HG03103 (cell line): ENCODE results near the gene STPG3.
A peak's percentile ranks its signal among the peaks of the same experiment; 100 is the strongest.
"Not testable (repeated sequence)": the region's sequence is repeated elsewhere in the genome, so short reads cannot be mapped to it uniquely, and the experiment has no call there.

Experiments used
- ATAC-seq: cut with Tn5 transposase; IDR thresholded peaks from one replicate; pipeline ENCODE4 v1.9.1; 2021; ENCODE audit warnings: low read depth; ENCODE audit not compliant: unreplicated experiment

STPG3 gene

DNA sequence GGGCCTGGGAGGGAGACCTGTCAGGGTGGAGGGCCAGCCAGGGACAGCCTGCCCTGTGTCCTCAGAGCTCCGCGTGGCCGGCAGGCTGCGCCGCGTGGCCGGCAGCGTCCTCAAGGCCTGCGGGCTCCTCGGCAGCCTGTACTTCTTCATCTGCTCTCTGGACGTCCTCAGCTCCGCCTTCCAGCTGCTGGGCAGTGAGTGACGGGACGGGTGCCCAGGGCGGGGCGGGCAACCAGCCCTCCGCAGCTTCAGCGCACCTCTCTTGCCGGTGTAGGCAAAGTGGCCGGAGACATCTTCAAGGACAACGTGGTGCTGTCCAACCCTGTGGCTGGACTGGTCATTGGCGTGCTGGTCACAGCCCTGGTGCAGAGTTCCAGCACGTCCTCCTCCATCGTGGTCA is 18.6 kb upstream of the STPG3 start:
- ATAC-seq: no peak

DNA sequence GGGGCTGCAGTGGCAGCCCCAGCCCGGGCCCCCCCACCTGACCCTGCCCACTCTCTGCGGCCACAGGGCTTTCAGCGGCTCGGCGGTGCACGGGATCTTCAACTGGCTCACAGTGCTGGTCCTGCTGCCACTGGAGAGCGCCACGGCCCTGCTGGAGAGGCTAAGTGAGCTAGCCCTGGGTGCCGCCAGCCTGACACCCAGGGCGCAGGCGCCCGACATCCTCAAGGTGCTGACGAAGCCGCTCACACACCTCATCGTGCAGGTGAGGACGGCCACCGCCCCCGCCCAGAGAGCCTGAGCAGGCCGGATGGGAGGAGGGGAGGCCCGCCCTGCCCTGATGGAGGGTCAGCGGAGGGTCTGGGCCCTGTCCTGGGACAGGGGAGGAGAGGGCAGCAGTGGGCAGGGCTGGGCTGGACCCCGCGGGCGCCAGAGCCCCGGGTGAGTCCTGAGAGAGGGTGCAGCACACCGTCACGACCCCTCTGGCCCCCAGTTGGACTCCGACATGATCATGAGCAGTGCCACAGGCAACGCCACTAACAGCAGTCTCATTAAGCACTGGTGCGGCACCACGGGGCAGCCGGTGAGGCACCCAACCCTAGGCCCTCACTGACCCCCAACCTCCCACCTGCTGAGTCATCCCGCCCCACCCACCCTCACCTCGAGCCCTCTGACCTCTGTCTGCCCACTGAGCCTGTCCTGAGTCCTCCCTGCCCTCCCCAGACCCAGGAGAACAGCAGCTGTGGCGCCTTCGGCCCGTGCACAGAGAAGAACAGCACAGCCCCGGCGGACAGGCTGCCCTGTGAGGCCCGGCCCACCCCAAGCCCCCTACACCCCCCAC is 17.7 kb upstream of the STPG3 start:
- no peak for ATAC-seq

DNA sequence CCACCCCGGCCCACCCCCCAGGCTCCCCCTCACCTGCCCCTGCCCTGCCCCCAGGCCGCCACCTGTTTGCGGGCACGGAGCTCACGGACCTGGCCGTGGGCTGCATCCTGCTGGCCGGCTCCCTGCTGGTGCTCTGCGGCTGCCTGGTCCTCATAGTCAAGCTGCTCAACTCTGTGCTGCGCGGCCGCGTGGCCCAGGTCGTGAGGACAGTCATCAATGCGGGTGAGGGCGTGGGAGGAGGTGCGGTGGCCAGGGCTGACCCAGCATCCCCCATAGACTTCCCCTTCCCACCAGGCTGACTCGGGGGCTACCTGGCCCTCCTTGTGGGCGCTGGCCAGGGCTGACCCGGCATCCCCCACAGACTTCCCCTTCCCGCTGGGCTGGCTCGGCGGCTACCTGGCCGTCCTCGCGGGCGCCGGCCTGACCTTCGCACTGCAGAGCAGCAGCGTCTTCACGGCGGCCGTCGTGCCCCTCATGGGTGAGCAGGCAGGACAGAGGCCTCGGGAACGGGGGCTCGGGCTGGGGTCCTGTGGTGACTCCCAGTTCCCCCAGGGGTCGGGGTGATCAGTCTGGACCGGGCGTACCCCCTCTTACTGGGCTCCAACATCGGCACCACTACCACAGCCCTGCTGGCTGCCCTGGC is 16.9 kb upstream of the STPG3 start:
- no peak for ATAC-seq

DNA sequence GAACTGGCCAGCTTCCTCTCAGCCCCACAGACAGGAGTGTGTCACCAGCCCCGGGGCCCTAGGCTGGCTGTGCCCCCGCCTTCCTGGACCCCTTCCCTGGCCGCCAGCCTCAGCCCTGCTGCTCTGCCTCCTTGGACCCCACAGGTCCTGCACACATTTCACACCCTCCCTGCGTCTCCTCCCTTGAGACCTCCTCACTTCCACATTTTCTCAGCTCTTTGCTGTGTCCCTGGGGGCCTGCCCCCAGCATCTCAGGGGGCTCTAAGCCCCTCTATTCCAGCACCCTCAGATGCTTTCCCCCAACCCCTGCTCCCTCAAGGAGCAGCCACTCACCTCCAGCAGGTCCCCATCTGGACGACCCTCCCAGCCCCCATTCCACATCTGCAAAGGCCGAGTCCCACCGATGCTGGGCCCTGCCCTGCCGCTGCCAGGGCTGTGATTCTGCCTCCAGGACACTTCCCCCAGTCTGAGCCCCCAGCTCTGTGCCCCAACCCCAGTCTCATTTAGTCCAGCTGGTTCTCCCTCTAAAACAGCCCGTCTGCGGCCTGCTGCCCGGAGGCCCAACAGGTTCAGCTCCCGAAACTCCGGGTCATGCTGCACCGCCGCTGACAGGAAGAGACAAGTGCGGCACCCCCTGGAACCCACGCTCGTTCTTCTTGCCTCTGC is 16.2 kb upstream of the STPG3 start:
- ATAC-seq: no peak

DNA sequence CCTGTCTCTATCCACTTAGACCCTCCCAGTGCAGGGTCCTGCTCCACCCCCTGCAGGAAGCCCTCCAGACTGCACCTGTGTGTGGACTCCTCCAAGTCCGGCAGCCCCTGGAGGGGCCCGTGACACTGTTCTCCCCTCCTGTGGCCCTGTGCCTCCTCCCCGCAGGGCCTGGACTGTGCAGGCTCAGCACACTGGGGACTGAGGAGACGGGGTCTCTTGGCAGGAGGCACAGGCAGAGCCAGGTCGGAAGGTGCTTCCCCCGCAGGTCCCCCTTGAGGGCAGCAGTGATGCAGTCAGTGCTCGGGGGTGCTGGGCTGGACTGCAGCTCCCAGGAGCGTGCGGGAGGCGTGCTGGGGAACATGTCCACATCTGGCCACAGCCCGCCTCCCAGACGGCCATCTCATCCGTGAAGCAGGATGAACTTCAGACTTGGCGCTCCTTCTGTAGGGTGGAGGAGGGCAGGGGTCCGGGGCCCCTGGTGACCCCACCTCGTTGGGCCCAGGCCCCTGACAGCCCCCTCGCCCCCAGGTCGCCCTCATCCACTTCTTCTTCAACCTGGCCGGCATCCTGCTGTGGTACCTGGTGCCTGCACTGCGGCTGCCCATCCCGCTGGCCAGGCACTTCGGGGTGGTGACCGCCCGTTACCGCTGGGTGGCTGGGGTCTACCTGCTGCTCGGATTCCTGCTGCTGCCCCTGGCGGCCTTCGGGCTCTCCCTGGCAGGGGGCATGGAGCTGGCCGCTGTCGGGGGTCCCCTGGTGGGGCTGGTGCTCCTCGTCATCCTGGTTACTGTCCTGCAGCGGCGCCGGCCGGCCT is 15.5 kb upstream of the STPG3 start:
- ATAC-seq: no peak

DNA sequence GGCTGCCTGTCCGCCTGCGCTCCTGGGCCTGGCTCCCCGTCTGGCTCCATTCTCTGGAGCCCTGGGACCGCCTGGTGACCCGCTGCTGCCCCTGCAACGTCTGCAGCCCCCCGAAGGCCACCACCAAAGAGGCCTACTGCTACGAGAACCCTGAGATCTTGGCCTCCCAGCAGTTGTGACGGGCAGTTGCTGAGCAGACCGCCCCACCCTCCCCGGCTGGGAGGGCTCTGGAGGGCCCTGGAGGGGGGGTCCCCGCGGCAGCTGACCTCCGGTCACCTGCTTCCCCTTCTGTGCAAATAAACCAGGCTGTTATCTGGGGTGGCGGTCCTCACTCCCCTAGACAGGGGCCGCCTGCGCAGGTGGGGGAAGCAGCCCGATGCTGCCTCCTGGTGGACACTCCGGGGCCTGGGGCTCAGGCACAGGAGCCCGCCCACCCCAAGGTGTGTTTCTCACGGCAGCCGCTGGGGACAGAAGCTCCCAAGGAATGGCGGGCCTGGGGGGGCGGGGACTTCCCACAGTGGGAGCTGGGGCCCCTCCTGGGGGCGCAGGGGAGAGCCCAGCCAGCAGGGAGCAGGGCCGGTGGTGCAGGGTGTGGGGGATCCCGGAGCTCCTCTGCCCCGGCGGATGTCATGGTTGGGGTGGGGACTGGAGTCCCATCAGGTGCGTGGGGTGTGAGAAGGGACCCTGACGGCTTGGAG is 14.7 kb upstream of the STPG3 start:
- no peak for ATAC-seq

DNA sequence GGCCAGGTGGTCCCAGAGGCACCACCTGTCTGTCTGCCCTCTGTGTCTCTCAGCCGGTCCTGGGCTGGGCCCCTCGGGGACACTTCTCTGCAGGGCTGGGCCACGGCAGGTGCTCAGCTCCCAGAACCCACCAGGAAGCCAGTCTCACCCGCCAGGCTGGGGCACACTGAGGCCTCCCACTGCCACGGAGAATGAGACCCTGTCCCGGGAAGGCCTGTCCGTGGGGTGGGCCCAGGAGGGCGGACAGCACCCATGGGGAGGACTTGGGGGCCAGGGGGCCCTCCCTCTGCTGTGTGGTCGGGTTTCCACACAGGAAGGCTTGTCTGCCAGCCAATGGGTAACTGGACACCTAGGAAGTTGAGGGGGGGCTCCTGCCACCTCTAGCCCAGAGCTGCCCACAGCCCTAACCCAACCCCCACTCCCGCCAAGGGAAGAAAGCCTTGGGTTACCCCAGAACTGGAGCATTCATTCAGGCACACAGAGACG is 14.1 kb upstream of the STPG3 start:
- ATAC-seq: no peak

DNA sequence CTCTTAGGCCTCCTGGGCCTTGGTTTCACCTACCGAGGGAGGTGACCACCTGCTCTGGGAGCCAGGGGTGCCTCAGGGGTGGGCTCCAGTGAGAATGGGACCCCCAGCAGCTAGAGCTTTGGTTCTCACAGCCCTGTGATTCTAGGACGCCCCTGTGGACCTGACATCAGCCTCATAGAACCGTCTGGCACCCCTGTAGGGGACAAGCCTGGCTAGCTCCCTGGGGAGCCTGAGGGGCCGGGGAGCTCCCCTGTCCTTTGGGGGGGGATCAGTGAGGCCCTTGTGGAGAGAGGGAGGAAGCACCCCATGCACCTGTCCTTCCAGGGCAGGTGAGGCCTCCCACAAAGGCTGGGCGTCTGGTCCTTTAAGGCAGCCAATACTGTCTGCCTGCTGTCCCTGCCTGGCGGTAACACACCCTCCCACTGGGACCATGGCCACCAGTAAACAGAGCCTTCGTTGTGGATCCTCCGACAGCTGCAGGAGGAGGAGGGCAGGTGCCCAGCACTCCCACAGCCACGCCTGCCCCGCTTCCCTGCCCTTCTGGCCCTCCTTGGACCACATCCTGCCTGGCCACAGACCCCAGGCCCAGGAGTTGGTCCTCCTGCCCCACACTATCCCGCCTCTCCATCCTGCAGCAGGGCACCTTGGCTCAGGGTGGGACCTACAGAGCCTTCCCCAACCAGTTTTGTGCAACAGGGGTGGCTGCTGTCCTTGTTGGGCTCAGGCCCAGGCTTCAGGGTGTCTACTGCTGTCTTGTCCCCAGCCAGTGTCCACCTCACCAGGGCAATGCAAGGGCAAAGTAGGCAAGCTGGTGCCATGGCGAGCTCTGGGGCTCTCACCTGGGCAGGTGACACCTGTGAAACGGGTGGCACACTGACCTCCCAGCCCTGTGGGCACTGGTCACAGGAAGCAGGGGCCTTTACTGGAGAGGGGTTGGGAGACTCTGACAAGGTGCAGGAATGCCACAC is 13.0 kb upstream of the STPG3 start:
- ATAC-seq: no peak

DNA sequence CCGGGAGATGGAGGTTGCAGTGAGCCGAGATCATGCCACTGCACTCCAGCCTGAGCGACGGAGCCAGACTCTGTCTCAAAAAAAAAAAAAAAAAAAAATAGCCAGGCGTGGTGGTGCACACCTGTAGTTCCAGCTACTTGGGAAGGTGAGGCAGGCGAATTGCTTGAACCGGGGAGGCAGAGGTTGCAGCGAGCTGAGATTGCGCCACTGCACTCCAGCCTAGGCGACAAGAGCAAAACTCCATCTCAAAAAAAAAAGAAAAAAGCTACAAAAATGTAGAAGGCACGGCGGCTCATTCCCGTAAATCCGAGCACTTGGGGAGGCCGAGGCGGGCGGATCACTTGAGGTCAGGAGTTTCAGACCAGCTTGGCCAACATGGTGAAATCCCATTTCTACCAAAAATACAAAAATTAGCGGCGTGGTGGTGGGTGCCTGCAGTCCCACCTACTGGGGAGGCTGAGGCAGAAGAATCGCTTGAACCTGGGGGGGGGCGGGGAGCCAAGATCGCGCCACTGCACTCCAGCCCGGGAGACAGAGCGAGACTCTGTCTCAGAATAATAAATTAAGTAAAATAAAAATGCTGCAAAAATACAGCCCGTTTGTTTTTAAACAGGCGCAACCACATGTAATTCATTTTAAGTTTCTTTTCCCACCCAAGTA is 11.4 kb upstream of the STPG3 start:
- not testable (repeated sequence) for ATAC-seq

DNA sequence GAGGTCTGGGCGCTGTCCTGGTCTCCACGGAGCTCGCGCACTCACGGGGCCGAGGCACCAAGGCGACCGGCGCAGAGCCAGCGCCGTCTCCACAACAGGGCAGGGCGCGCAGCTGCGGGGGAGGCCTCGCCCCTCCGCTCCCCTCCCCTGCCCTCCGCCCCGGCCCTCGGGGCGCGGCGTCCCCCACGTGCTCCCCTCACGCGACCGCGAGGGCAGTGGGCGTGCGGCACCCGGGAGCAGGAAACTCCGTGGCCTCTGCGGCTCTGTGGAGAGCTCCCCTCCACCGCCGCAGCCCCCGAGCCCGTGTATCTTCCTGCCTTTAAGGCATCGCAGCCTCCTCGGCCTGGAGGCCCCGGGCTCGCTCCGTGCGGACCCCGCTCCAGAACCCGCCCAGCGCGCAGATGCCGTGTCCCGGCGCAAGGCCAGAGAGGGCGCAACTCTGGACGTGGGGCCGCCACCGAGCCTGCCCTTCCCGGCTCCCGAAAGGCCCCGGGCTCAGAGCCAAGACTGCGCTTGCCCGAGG is 10.7 kb upstream of the STPG3 start:
- peak; percentile 15 for ATAC-seq

DNA sequence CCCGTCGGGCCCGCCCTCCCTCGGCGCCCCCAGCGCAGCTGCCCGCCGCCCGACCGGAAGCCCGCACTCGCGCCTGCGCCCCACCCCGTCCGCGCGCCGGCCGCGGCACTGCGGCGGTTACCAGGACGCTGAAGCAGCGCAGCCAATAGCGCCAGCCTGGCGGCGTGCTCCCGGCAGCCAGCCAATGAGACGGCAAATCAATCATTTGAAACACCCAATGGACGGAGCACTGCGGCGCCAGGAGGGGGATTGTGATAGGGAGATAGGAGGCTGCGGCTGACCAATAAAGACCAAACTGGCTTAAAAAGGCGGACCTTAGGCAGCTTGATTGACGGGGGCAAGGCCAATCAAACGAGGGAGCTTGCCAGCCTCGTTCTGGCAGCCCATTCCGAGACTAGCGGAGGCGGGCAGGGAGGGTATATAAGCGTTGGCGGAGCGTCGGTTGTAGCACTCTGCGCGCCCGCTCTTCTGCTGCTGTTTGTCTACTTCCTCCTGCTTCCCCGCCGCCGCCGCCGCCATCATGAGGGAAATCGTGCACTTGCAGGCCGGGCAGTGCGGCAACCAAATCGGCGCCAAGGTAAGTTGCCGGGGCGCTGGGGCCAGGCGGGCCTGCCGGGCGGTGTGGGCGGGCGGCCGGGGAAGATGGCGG is 10.1 kb upstream of the STPG3 start, which contains the start of gene TUBB4B:
TSS of gene TUBB4B (plus strand) at position 447 of the 649 bp plus-strand sequence. CDS start at position 521, 74 bp downstream.
- peak; percentile 72 for ATAC-seq

DNA sequence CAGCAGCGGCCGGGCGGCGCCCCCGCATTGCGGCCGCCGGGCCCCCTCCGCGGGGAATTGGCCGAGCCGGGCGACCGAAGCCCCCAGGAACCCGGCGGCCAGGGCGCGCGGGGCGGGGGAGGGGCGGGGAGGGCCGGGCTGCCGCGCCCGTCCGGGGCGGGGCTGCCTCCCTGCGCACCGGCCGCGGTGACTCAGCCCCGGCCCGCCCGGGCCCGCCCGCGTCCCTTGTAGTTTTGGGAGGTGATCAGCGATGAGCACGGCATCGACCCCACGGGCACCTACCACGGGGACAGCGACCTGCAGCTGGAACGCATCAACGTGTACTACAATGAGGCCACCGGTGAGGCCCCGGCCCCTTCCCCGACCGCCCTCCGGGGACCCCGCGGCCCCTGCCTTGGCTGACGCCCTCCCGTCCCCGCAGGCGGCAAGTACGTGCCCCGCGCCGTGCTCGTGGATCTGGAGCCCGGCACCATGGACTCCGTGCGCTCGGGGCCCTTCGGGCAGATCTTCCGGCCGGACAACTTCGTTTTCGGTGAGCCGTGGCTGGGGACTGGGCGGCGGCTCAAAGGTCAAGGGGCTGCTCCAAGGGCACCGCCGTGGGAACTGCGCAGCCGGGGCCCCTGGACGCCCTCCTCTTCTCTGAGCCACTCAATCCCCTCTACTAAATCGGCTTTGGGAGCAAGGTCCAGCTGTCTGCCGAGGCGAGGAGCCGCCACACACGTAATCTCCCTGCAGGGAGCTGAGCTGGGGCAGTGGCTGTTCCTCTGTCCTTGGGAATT is 9.4 kb upstream of the STPG3 start:
- ATAC-seq: no peak

DNA sequence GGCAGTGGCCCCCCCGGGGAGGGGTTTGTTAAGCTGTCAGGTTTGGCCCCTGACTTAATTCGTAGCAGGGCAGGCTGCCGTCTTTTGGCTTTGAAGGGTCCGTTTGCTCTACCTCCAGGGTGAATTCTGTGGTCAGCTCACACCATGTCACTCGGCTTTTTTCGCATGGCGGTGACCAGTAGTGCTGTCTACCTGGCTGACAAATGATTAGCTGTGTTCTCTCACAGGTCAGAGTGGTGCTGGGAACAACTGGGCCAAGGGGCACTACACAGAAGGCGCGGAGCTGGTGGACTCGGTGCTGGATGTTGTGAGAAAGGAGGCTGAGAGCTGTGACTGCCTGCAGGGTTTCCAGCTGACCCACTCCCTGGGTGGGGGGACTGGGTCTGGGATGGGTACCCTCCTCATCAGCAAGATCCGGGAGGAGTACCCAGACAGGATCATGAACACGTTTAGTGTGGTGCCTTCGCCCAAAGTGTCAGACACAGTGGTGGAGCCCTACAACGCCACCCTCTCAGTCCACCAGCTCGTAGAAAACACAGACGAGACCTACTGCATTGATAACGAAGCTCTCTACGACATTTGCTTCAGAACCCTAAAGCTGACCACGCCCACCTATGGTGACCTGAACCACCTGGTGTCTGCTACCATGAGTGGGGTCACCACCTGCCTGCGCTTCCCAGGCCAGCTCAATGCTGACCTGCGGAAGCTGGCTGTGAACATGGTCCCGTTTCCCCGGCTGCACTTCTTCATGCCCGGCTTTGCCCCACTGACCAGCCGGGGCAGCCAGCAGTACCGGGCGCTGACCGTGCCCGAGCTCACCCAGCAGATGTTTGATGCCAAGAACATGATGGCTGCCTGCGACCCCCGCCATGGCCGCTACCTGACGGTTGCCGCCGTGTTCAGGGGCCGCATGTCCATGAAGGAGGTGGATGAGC is 8.6 kb upstream of the STPG3 start:
- no peak for ATAC-seq

DNA sequence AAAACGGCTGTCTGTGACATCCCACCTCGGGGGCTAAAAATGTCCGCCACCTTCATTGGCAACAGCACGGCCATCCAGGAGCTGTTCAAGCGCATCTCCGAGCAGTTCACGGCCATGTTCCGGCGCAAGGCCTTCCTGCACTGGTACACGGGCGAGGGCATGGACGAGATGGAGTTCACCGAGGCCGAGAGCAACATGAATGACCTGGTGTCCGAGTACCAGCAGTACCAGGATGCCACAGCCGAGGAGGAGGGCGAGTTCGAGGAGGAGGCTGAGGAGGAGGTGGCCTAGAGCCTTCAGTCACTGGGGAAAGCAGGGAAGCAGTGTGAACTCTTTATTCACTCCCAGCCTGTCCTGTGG is 7.8 kb upstream of the STPG3 start:
- not testable (repeated sequence) for ATAC-seq

DNA sequence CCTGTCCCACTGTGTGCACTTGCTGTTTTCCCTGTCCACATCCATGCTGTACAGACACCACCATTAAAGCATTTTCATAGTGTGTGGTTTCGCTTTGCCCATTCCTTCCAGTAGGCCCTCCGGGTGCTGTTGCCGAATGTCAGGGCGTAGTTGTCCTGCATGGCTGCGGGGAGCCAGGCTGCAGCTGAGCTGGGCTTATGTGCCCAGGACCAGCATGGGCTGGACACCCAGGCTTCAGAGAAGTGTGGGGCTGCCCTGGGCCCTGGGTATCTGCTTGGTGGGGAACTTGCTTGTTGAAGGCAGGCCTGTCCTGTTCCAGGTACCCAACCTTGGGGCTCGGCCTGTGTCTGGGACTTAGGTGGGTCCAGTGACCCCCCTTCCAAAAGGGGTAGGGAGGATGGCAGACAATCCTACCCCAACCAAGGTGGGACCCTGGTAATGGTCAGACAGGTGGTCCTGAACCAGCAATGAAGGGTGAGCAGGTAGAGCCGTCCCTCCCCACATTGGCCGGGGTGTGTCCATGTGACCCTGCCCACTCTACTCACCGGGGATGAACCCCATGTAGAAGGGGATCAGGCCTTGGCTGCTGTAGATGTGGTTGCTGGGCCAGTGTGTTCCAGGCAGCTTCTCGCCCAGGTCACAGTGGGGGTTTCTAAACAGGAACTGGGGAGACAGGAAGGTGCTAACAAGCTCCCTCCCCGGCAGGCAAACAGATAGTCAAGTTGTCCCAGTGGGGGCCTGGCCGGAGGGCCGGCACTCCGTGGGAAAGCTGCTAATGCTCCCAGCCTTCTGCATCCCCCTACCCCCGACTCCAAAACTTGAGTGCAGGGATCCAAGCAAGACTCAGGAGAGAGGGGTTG is 7.2 kb upstream of the STPG3 start:
- ATAC-seq: no peak
